Measurements from ENCODE around the gene PRPF6. TPM values are rescaled to one million over a fixed set of nuclear protein-coding genes. Genes with fewer than 3 reads are reported as not detected.

The PRPF6 gene
- total RNA-seq, 1 donor from 2014 or later, result 52.6 TPM

- Histone ChIP-seq H3K9me3 (ENCODE audit: insufficient read depth, low read depth, low read length) (no peaks in the 10 kb centered on the region), H3K4me1 (ENCODE audit: insufficient read depth, low read length) (peaks cover 46% of the 10 kb centered on the region), H4K20me1 (ENCODE audit: insufficient read depth, low read length) (peaks cover 9% of the 10 kb centered on the region), H3K4me2 (ENCODE audit: low read length) (peak overlapping the region; percentile 89), H3K4me3 (ENCODE audit: insufficient read depth, low read depth, low read length) (peak overlapping the region; percentile 33), H3K79me2 (ENCODE audit: insufficient read depth, low read length) (peaks cover 17% of the 10 kb centered on the region), H3K36me3 (ENCODE audit: insufficient read depth, low read length) (no peaks in the 10 kb centered on the region), H3K27me3 (ENCODE audit: insufficient read depth, low read length) (no peaks in the 10 kb centered on the region), H2AFZ (ENCODE audit: low read depth, low read length) (peak overlapping the region; percentile 1), H3K9ac (ENCODE audit: low read length) (peak overlapping the region; percentile 36), H3K27ac (ENCODE audit: low read depth, low read length) (no peak overlapping the region)
- Mint-ChIP-seq H3K4me1 (ENCODE audit: low read depth, unreplicated experiment) (peaks cover 31% of the 10 kb centered on the region), H3K36me3 (ENCODE audit: low read depth, unreplicated experiment) (peaks cover 2% of the 10 kb centered on the region), H3K4me3 (ENCODE audit: unreplicated experiment) (peak overlapping the region; percentile 76), H3K27me3 (ENCODE audit: low read depth, unreplicated experiment) (no peaks in the 10 kb centered on the region), H3K27ac (ENCODE audit: unreplicated experiment) (peak overlapping the region; percentile 12), H3K9me3 (ENCODE audit: unreplicated experiment) (no peaks in the 10 kb centered on the region)
- TF ChIP-seq CTCF (IDR thresholded peaks at IDR 0.05; ENCODE audit: insufficient read depth, low read depth, low read length), result no peak
- no peak for TF ChIP-seq EZH2 (IDR thresholded peaks at IDR 0.05; ENCODE audit: insufficient read depth, low read length)
- no peak for FAIRE-seq
- peak; percentile 68 for DNase-seq (ENCODE audit: low read depth)
Measured at GRCh38 chr20:63977739-63978276, 3.1 kb upstream of the PRPF6 start.

- Histone ChIP-seq H3K4me3 (ENCODE audit: insufficient read depth, low read depth, low read length) (peak overlapping the region; percentile 41), H3K4me1 (ENCODE audit: insufficient read depth, low read length) (peaks cover 46% of the 10 kb centered on the region), H3K27ac (ENCODE audit: low read depth, low read length) (no peak overlapping the region), H3K36me3 (ENCODE audit: insufficient read depth, low read length) (peaks cover 2% of the 10 kb centered on the region), H3K79me2 (ENCODE audit: insufficient read depth, low read length) (peaks cover 21% of the 10 kb centered on the region), H3K9ac (ENCODE audit: low read length) (no peak overlapping the region), H3K4me2 (ENCODE audit: low read length) (peak overlapping the region; percentile 89), H3K27me3 (ENCODE audit: insufficient read depth, low read length) (no peaks in the 10 kb centered on the region), H3K9me3 (ENCODE audit: insufficient read depth, low read depth, low read length) (no peaks in the 10 kb centered on the region), H2AFZ (ENCODE audit: low read depth, low read length) (peak overlapping the region; percentile 58), H4K20me1 (ENCODE audit: insufficient read depth, low read length) (peaks cover 15% of the 10 kb centered on the region)
- no peak for TF ChIP-seq CTCF (IDR thresholded peaks at IDR 0.05; ENCODE audit: insufficient read depth, low read depth, low read length)
- no peak for TF ChIP-seq EZH2 (IDR thresholded peaks at IDR 0.05; ENCODE audit: insufficient read depth, low read length)
- FAIRE-seq, result no peak
- Mint-ChIP-seq H3K9me3 (ENCODE audit: unreplicated experiment) (no peaks in the 10 kb centered on the region), H3K4me1 (ENCODE audit: low read depth, unreplicated experiment) (peaks cover 31% of the 10 kb centered on the region), H3K36me3 (ENCODE audit: low read depth, unreplicated experiment) (peaks cover 5% of the 10 kb centered on the region), H3K27me3 (ENCODE audit: low read depth, unreplicated experiment) (no peaks in the 10 kb centered on the region), H3K27ac (ENCODE audit: unreplicated experiment) (peak overlapping the region; percentile 58), H3K4me3 (ENCODE audit: unreplicated experiment) (peak overlapping the region; percentile 78)
- no peak for DNase-seq (ENCODE audit: low read depth)
Measured at GRCh38 chr20:63978319-63979228, 2.4 kb upstream of the PRPF6 start.
